ENCODE data around the gene MAB21L4. TPM values are rescaled to one million over a fixed set of nuclear protein-coding genes. Genes with fewer than 3 reads are reported as not detected.

Gene MAB21L4
- total and polyA plus RNA-seq, 2 of the 8 experiments (the other 6 are each of a cell fraction or from before 2014, with no cell fraction given), result 0.11 TPM; not detected in 1

GRCh38 chr2:240926516-240927389 lies 30.8 kb upstream of the MAB21L4 start (continued):
- no peak for TF ChIP-seq FOSL1 (IDR thresholded peaks at IDR 0.05; ENCODE audit: insufficient read depth, low read depth, low read length)

All from H1 (cell line).